ENCODE measurements around the gene NLGN2.

Gene NLGN2

GRCh38 chr17:7403977-7404736, 3.5 kb upstream of the NLGN2 start, which contains the start of gene TMEM256:
TSS of gene TMEM256 (minus strand) at chr17:7404097. CDS start at chr17:7404084, 13 bp downstream.
- no peak for TF ChIP-seq CTCF (conservative IDR thresholded peaks at IDR 0.05; ENCODE audit: low read depth, low read length)
- H3K4me3 ChIP-seq (ENCODE audit: low read length), result peak within 1 kb of the TSS; percentile 77
- peak; percentile 98 for DNase-seq (ENCODE audit: low read depth)

- TF ChIP-seq CTCF (conservative IDR thresholded peaks at IDR 0.05; ENCODE audit: low read depth, low read length), result no peak
- DNase-seq (ENCODE audit: low read depth), result no peak
- peak overlapping the region; percentile 49 for H3K4me3 ChIP-seq (ENCODE audit: low read length)
Observed at GRCh38 chr17:7404737-7405349, 2.8 kb upstream of the NLGN2 start.

DNA sequence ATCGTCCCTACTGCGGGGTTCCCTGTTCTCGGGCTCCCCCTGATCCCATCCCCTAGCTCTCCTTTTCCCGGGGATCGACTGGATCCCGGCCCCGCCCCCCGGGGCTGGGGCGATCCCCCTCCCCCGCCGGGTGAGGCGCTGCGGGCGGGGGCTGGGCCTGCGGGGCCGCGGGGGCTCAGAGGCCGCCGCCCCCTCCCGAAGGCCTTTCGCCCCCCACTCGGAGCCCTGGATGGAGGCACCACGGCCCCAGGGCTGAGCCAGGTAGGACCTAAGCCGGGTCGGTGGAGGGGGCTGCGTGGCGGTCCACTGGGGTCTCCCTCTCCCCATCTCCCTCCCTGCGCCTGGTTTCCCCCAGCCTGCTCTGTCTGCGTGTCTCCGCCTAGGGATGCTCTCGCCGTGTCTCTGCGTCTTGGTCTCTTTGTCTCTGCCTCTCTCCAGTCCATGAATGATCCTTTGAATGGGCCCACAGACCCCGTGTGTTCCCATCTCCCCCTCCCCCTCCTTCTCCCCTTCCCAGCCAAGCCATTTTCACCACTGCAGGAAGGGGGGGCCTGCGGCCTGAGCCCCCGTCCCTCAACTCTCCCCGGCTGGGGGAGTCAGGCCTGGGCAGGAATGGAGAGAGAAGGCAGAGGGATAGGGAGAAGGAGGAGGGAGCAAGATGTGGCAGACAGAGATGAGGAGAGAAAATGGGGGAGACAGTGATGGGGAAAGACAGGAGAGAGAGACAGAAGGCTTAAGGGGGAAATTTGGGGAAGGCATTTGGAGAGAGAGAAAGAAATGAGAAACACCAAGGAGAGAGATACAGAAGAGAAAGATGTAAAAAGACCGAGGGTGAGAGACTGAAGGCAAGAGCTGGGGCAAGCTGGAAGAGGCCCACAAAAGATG, 2.1 kb upstream of the NLGN2 start:
- H3K4me3 ChIP-seq (ENCODE audit: low read length), result peak overlapping the region; percentile 49
- TF ChIP-seq CTCF (conservative IDR thresholded peaks at IDR 0.05; ENCODE audit: low read depth, low read length), result no peak
- no peak for DNase-seq (ENCODE audit: low read depth)

- no peak for DNase-seq (ENCODE audit: low read depth)
- TF ChIP-seq CTCF (conservative IDR thresholded peaks at IDR 0.05; ENCODE audit: low read depth, low read length), result no peak
- H3K4me3 ChIP-seq (ENCODE audit: low read length), result no peak overlapping the region
Observed at GRCh38 chr17:7406235-7406825, 1.3 kb upstream of the NLGN2 start.

DNA sequence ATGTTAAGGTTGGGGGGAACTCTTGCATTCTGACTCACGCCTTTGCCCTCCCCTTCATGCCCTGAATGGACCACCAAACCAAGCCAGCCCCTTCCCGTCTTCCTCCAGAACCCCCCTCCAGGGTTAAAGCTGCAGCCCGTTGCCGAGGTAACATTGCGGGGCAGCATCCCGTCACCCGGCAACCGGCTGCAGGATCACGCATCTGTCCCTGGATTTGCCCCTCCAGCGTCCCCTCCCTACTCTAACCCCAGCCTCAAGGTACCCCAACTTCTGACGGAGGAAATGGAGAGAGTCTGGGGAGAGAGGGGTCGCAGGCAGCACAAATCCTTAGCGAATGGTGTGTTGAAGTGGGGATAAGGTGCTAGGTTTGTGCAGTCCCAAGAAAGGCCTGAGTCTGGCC, 563 bp upstream of the NLGN2 start:
- H3K4me3 ChIP-seq (ENCODE audit: low read length), result no peak overlapping the region
- no peak for TF ChIP-seq CTCF (conservative IDR thresholded peaks at IDR 0.05; ENCODE audit: low read depth, low read length)
- no peak for DNase-seq (ENCODE audit: low read depth)

GRCh38 chr17:7408252-7408727, 645 bp downstream of the NLGN2 start:
- no peak for TF ChIP-seq CTCF (conservative IDR thresholded peaks at IDR 0.05; ENCODE audit: low read depth, low read length)
- no peak overlapping the region for H3K4me3 ChIP-seq (ENCODE audit: low read length)
- no peak for DNase-seq (ENCODE audit: low read depth)

Measured in retinal pigment epithelial cell (primary cell).